Measurements from ENCODE around the gene SND1.

DNA sequence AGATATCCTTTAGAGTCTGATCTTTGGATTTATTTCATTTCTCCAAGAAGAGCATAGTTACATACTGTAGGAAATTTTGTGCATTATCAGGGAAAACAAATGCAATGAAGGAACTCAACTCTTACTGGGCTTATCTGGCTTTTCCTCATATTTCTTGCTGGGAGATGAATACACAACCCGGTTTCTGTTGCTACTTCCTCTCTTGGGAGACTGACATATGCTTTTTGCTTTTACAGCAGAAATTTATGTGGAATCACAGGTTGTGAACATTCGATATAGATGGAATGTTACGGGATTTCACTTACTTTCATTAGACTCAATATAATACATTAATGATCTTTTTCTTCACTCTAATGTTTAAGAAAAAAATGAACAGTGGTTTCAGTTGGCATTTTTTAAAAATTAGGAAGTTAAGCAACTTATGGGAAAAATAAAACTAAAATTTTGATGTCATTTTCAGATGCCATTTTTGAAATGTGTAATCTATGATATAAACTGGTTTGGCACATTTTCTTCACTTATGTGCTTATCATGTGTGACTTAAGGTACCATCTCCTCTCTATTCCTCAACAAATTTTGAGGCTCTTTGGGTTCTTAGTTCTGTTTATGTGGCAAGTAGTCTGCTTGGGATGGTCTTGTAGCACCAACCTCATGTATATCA lies 7.1 kb downstream of the SND1 start:
- TF ChIP-seq, protein P1, sequence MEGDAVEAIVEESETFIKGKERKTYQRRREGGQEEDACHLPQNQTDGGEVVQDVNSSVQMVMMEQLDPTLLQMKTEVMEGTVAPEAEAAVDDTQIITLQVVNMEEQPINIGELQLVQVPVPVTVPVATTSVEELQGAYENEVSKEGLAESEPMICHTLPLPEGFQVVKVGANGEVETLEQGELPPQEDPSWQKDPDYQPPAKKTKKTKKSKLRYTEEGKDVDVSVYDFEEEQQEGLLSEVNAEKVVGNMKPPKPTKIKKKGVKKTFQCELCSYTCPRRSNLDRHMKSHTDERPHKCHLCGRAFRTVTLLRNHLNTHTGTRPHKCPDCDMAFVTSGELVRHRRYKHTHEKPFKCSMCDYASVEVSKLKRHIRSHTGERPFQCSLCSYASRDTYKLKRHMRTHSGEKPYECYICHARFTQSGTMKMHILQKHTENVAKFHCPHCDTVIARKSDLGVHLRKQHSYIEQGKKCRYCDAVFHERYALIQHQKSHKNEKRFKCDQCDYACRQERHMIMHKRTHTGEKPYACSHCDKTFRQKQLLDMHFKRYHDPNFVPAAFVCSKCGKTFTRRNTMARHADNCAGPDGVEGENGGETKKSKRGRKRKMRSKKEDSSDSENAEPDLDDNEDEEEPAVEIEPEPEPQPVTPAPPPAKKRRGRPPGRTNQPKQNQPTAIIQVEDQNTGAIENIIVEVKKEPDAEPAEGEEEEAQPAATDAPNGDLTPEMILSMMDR (IDR thresholded peaks at IDR 0.05), result no peak
- no peak for TF ChIP-seq POLR2AphosphoS5 (IDR thresholded peaks at IDR 0.05)

All from breast epithelium (tissue), 3 donors.